DOHH2 (cell line): Measurements from ENCODE around the gene PLCG2.

Experiments
- EZH2phosphoT487 ChIP-seq: fragments of 200-600 bp; sonication (generic); IDR thresholded peaks from 2 replicates; pipeline ENCODE4 v1.6.1; 2017; ENCODE audit warnings: borderline replicate concordance, mild to moderate bottlenecking, antibody characterized with exemption, low read length, moderate library complexity, mixed read lengths
- TF ChIP-seq, protein P1 (sequence below): fragments of 200-600 bp; sonication (generic); IDR thresholded peaks from one replicate; pipeline ENCODE4 v1.5.1; 2014; ENCODE audit warnings: antibody characterized with exemption, mild to moderate bottlenecking, low read depth, low read length; ENCODE audit not compliant: poor library complexity, severe bottlenecking

- TF ChIP-seq, protein P1, sequence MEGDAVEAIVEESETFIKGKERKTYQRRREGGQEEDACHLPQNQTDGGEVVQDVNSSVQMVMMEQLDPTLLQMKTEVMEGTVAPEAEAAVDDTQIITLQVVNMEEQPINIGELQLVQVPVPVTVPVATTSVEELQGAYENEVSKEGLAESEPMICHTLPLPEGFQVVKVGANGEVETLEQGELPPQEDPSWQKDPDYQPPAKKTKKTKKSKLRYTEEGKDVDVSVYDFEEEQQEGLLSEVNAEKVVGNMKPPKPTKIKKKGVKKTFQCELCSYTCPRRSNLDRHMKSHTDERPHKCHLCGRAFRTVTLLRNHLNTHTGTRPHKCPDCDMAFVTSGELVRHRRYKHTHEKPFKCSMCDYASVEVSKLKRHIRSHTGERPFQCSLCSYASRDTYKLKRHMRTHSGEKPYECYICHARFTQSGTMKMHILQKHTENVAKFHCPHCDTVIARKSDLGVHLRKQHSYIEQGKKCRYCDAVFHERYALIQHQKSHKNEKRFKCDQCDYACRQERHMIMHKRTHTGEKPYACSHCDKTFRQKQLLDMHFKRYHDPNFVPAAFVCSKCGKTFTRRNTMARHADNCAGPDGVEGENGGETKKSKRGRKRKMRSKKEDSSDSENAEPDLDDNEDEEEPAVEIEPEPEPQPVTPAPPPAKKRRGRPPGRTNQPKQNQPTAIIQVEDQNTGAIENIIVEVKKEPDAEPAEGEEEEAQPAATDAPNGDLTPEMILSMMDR: no peak
- no peak for TF ChIP-seq EZH2phosphoT487
Observed at GRCh38 chr16:81964808-81965207, 185.7 kb downstream of the PLCG2 start.
